DMS153 treated with DMSO at 0.1 percent for 48 hours (cell line): ENCODE results near the gene SUFU.
"Not testable (repeated sequence)": the region's sequence is repeated elsewhere in the genome, so short reads cannot be mapped to it uniquely, and the experiment has no call there.

ENCODE experiments used
- DNase-seq: peaks from one replicate; lab custom pipeline; 2025; ENCODE audit not compliant: unreplicated experiment; lab: John Stamatoyannopoulos, UW

The SUFU gene

DNA sequence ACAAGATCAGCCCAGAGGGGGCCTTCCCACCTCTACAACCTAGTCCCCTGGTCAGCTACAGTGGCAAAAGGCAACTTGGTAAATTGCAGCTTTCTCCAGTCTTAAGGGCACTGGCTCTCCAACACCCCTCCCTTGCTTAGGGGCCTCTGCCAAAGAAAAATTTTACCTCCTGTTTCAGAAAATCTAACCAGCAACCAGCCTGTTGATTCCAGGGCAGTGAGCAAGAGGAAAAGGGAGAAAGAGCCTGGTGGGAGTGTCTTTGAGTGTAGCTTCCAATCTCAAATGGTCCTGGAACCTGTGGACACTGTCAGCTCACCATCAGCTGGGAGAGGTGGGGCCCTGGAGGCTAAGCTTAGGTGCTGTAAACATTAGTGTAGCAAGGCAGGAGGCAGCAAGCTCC lies 24.1 kb upstream of the SUFU start:
- DNase-seq, result no peak

DNA sequence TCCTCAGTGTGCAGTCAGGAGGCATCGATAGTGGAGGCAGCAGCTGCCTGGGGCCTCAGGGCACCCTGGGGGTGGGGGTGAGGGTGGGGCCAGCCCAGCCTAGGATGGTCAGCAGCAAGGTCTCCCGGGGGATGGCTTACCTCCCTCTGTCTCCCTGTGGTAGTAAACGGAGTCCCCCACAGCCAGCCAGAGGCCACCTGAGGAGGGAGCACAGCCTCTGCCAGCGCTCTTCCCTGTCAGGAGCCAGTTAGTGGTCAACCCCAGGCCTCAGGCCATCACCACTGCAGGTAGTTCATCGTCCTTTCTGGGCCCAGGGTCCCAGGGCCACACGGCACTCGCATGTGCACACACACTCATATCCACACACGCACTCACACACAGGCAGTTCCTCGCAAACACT lies 23.4 kb upstream of the SUFU start:
- DNase-seq, result no peak

DNA sequence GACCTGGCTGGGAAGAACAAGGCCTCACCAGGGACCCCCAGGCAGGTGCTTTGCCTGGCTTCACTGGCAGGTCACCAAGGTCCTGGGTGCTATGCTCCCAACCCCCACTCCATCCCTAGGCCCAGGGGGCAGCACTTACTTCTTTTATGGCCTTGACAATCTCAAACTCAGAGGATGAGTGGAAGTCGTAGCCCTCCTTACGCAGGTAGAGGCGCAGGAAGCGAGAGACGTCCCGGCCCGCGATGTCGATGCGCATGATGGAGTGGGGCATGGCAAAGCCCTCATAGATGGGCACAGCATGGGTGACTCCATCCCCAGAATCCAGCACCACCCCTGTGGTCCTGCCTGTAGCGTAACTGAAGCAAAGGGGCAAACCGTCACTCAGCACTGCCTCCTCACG lies 19.8 kb upstream of the SUFU start:
- DNase-seq, result no peak

GRCh38 chr10:102485093-102485784 lies 18.5 kb upstream of the SUFU start:
- DNase-seq, result no peak

DNA sequence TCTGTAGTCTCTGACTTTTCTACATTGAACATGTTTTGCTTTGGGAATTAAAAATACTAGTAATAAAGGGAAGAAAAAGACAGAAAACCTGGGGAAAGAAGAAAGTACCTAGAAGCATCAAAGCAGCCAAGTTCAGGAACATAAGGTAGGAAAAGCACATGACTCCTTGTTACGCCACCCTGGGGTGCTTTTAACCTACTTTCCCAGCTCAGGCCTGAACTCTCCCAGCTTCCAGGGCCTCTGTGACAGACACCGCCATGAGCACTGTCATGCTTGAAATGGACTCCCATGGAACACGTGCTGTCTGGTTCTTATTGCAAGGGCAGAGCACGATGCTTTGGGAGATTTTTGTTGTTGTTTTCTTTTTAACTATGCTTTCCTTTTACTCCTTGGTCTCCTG lies 12.6 kb upstream of the SUFU start:
- DNase-seq, result no peak

DNA sequence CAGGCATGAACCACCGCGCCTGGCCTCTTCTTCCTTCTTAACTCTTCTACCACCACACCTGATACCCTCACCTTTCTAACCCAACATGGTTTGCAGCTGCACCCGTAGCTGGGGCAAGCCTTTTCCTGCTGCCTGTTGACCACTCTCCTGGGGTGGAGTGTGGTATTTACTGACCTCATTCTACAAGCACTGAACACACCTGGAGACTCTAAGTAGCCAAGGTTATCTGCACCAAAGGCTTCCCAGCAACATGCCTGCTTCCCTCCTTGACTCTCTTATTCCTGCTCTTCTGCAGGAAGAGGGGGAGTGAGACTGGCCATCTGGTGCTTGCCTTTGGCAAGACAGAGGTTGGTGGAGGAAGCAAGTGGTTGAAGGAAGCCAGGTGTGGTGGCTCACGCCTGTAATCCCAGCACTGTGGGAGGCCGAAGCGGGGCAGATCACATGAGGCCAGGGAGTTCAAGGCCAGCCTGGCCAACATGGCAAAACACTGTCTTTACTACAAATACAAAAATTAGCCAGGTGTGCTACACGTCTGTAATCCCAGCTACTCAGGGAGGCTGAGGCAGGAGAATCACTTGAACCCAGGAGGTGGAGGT lies 11.3 kb upstream of the SUFU start:
- no peak for DNase-seq

GRCh38 chr10:102492983-102493382 lies 10.8 kb upstream of the SUFU start:
- DNase-seq, result no peak

DNA sequence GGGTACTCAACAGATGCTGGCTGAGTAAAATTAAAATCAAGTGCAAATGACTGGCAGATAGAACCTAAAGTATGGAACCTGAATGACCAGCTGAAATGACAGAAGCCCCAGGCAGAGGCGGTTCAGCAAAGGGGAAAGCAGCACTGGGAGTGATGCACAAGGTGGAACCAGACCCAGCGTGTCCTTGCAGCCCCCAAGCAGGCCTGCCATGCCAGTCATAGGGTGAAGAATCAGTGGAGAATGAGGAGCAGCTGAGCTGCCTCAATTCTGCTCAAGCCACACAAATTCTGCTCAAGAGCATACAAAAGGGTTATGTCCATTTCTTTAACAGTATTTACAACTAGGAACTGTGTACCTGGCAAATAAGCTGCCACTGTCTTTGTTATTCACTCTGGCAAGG lies 10.0 kb upstream of the SUFU start:
- DNase-seq, result no peak

DNA sequence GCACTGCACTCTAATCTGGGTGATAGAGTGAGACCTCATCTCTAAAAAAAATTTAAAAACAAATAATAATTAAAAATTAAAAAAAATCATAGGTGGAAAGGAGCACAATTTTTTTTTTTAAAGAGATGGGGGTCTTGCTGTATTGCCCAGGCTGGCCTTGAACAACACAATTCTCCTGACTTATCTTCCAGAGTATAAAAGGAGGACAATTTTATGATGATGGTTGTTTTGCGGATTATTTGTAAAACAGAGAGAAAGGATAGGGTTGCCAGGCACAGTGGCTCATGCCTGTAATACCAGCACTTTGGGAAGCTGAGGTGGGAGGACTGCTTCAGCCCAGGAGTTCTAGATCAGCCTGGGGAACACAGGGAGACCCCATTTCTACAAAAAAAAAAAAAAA lies 6.2 kb upstream of the SUFU start:
- DNase-seq, result no peak

DNA sequence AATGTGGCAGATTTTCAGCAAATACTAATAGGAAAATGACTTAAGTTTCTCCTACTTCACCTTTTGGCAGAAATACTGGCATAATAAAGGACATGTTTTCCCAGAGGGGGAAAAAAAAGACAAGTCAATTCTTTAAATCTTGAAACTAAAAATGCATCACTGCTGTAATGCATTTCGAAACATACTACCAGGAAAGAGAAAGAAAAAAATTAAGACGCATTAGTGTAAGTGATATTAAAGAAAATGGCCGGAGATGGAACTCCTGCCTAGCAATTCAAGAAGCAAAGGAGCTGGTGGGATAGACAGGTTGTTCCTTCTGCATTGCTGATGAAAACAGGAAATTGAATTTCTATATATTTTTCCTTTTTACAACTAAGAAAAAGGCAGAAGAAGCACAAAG lies 4.4 kb upstream of the SUFU start:
- no peak for DNase-seq

DNA sequence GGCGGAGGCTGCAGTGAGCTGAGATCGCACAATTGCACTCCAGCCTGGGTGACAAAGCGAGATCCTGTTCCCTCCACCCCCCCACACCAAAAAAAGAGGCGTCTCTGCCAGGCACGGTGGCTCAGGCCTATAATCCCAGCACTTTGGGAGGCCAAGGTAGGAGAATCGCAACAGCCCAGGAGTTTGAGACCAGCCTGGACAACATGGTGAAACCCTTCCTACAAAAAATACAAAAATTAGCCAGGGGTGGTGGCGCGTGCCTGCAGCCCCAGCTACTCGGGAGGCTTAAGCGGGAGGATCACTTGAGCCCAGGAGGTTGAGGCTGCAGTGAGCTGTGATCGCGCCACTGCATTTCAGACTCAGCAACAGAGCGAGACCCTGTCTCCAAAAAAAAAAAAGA lies 3.1 kb upstream of the SUFU start:
- not testable (repeated sequence) for DNase-seq

DNA sequence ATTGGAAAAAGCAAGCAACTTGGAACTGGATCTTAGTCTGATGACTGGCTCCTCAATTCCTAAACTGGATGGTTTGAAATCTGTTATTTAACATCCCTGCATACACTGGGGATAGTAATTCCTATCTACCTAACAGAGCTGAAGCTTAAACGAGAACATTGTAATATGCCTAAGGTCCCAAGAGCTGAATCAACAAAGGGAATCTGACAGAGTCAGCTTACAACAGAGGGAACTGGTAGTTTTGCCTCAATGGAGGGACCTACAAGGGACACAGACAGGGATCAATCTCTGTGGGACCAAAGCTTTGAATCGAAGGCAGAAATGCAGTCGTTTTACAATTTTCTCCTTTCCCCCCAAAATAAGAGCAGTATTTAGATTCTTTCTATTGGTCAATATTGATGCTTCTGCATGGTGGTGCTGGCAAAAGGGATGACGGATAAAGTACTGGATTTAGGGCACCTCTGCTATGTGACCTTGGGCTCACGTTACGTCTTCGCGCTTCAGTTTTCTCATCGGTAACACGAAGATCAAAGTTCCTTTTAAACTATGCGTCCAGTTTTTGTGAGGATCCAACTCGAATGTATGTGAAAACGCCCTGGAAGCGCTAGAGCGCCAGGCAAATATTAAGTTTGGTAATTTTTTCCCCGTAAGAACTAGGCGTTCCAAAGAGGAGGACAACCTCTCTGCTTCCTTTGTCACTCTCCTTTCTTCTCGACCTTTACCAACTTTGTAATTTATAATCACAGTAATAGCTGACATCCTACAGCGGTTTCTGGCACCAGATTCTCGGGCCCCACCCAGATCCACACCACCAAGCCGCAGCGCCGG lies 2.4 kb upstream of the SUFU start:
- no peak for DNase-seq

- peak; percentile 95 for DNase-seq
Observed at GRCh38 chr10:102502029-102502336, 1.8 kb upstream of the SUFU start.

GRCh38 chr10:102502337-102503151 lies 1.2 kb upstream of the SUFU start, which contains the start of gene ACTR1A:
ACTR1A (minus strand) TSS chr10:102502712; CDS start chr10:102502647, 65 bp downstream.
- peak; percentile 98 for DNase-seq

GRCh38 chr10:102504179-102504975 lies 605 bp downstream of the SUFU start:
- no peak for DNase-seq

DNA sequence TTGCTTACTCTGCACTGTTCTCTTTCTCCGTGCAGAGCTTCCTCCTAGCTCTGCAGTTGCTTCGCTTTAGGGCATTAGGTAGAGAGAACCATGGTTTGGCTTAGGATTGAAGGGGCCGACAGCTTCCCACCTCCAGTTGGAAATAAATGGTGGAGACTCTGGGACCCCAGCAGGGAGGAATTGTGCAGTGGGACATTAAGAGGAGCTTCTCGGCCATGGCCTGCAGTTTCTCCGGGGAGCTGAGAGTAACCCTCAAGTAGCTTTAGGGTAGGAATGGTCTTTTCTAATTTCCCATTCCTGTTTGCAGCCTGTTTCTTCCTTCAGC lies 1.2 kb downstream of the SUFU start:
- no peak for DNase-seq

GRCh38 chr10:102505462-102506115 lies 1.8 kb downstream of the SUFU start:
- no peak for DNase-seq

DNA sequence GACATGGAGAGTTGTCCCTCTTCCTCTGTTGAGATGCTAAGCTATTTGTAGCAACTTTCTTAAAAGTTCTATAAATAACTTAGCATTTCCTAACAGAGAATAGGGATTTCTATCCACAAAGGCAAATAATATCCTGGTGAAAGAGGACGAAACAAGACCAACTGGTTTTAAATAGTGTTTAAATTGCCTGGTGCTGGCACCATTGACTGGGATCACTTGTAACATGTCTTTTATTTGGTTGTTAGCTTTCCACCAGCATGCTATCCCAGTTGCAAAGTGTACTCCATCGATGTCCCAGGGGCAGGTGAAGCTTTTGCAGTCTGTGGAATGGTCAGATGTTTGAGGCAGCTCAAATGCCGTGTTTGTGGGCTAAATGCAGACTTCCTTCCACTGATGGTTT lies 3.7 kb downstream of the SUFU start:
- DNase-seq, result no peak

DNA sequence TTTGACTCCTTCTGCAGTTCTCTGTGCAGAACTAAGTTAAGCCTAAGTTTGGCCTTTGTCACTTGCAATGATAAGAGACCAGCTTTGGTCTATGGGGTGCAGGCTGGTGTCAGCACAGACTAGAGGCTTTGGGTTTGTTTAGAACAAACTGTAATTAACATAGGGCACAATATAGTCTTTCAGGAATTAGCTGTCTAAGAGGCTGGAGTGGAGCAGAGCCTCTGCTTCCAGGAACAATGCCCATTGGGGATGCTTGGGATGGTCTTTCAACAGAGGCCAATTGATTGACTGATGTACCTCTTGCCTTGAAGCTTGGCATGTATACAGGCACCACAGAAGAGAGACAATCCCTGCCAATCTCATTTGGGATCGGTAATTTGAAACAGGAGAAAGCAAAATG lies 4.7 kb downstream of the SUFU start:
- no peak for DNase-seq

DNA sequence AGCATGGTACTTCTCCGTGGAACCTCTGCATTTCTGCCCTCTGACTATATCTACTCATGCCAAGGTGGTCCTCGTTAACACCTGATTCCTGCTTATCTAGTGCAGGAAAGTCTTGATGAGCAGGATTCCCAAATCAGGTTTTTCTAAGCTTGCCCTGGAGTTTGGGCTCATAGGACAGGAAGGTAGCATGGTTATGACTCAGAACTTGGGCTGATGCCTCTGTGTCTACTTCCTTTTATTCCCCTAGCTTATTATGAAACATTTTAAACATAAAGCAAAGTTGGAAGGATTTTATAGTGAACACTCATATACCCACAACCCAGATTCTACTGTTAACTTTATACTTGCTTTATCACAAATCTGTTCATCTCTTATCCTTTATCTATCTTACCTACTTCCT lies 5.6 kb downstream of the SUFU start:
- DNase-seq, result no peak
